HepG2 (cell line): ENCODE data around the gene RBBP8NL. TPM values are rescaled to one million over a fixed set of nuclear protein-coding genes. Genes with fewer than 3 reads are reported as not detected.

Source experiments
- EED ChIP-seq: sonication (generic); formaldehyde crosslinking; IDR thresholded peaks from 2 replicates; pipeline ENCODE4 v1.5.0; 2020; ENCODE audit warnings: mild to moderate bottlenecking, missing genetic modification reagents
- JDP2 ChIP-seq: sonication (generic); formaldehyde crosslinking; IDR thresholded peaks from 2 replicates; pipeline ENCODE4 v1.8.1; 2022; ENCODE audit warnings: missing genetic modification reagents, borderline replicate concordance
- JUN ChIP-seq: sonication (generic); formaldehyde crosslinking; IDR thresholded peaks from 2 replicates; pipeline ENCODE4 v1.4.0; 2020; ENCODE audit warnings: mild to moderate bottlenecking, missing genetic modification reagents
- KLF16 ChIP-seq, 2 experiments: sonication (generic) in 1 of 2; formaldehyde crosslinking in 1 of 2; IDR thresholded peaks; 2 replicates each; pipeline versions ENCODE4 v1.6.1 to v1.8.0; 2016 to 2023; ENCODE audit warnings: missing genetic modification reagents in 2 of 2, missing compliant biosample characterization in 1 of 2
- MEIS1 ChIP-seq: sonication (generic); formaldehyde crosslinking; IDR thresholded peaks from 2 replicates; pipeline ENCODE4 v1.9.0; 2021; ENCODE audit warnings: mild to moderate bottlenecking, missing genetic modification reagents, moderate library complexity, borderline replicate concordance
- NFKBIZ ChIP-seq: IDR thresholded peaks from 2 replicates; pipeline ENCODE4 v1.6.1; 2018; ENCODE audit warnings: missing genetic modification reagents, missing compliant biosample characterization
- PCBP2 ChIP-seq: fragments of 200-400 bp; formaldehyde crosslinking; optimal IDR thresholded peaks from 2 replicates; pipeline ENCODE3; 2018; ENCODE audit warnings: low read length, low read depth; ENCODE audit not compliant: poor library complexity, severe bottlenecking
- PRMT3 ChIP-seq: sonication (generic); formaldehyde crosslinking; IDR thresholded peaks from 2 replicates; pipeline ENCODE4 v1.8.1; 2022; ENCODE audit warnings: low read depth, mild to moderate bottlenecking, moderate library complexity, missing genetic modification reagents, borderline replicate concordance
- RFX3 ChIP-seq: IDR thresholded peaks from 2 replicates; pipeline ENCODE4 v1.6.1; 2016; ENCODE audit warnings: missing biosample characterization, missing genetic modification reagents
- ZFP90 ChIP-seq: sonication (generic); formaldehyde crosslinking; IDR thresholded peaks from 2 replicates; pipeline ENCODE4 v1.8.0; 2022; ENCODE audit warnings: missing genetic modification reagents, mild to moderate bottlenecking, inconsistent platforms, borderline replicate concordance
- ZIK1 ChIP-seq: sonication (generic); formaldehyde crosslinking; IDR thresholded peaks from 2 replicates; pipeline ENCODE4 v1.5.0; 2020; ENCODE audit warnings: mild to moderate bottlenecking, low read depth, missing genetic modification reagents, borderline replicate concordance
- ZNF407 ChIP-seq: sonication (generic); formaldehyde crosslinking; IDR thresholded peaks from one replicate; pipeline ENCODE4 v1.5.1; 2020; ENCODE audit warnings: mild to moderate bottlenecking, missing genetic modification reagents; ENCODE audit errors: not compliant biosample characterization
- ZNF484 ChIP-seq: sonication (generic); formaldehyde crosslinking; IDR thresholded peaks from 2 replicates; pipeline ENCODE4 v1.5.1; 2020; ENCODE audit warnings: mild to moderate bottlenecking, low read depth, missing genetic modification reagents, borderline replicate concordance
- ZNF503 ChIP-seq: sonication (generic); formaldehyde crosslinking; IDR thresholded peaks from 2 replicates; pipeline ENCODE4 v1.4.0; 2020; ENCODE audit warnings: missing genetic modification reagents
- ZNF691 ChIP-seq: sonication (generic); formaldehyde crosslinking; IDR thresholded peaks from 2 replicates; pipeline ENCODE4 v1.4.0; 2020; ENCODE audit warnings: missing genetic modification reagents, low read depth, mild to moderate bottlenecking, borderline replicate concordance
- polyA plus RNA-seq, 8 experiments: library from polyadenylated mRNA; depleted of rRNA in 3 of 8; stranded (reverse) in 7 of 8; unstranded in 1 of 8; fragments of >200 nt; fragmentation: Illumina TruSeq in 4 of 8; extraction: Trizol in 4 of 8; gene quantifications; 2 replicates each; pipeline versions ENCODE4 v1.2.1 to v1.2.3, GENCODE V29; 2011 to 2016; ENCODE audit warnings: low read depth in 4 of 8, missing spikeins in 1 of 8, mixed read lengths in 1 of 8; ENCODE audit not compliant: insufficient read depth in 1 of 8
- total RNA-seq, 5 experiments: library from RNA; depleted of rRNA; stranded (reverse); fragments of >200 nt; fragmentation: Illumina TruSeq; extraction: Trizol; gene quantifications; 2 replicates each; pipeline ENCODE4 v1.2.3, GENCODE V29; 2016; ENCODE audit warnings: low read depth in 1 of 5
- TF ChIP-seq, protein P1 (sequence below): sonication (generic); formaldehyde crosslinking; IDR thresholded peaks from 2 replicates; pipeline ENCODE4 v1.5.0; 2020; ENCODE audit warnings: missing genetic modification reagents

RBBP8NL gene
- total and polyA plus RNA-seq, 2 of the 13 experiments (the other 11 are each of a cell fraction or from before 2014, with no cell fraction given) = 0.69 to 0.86 TPM

DNA sequence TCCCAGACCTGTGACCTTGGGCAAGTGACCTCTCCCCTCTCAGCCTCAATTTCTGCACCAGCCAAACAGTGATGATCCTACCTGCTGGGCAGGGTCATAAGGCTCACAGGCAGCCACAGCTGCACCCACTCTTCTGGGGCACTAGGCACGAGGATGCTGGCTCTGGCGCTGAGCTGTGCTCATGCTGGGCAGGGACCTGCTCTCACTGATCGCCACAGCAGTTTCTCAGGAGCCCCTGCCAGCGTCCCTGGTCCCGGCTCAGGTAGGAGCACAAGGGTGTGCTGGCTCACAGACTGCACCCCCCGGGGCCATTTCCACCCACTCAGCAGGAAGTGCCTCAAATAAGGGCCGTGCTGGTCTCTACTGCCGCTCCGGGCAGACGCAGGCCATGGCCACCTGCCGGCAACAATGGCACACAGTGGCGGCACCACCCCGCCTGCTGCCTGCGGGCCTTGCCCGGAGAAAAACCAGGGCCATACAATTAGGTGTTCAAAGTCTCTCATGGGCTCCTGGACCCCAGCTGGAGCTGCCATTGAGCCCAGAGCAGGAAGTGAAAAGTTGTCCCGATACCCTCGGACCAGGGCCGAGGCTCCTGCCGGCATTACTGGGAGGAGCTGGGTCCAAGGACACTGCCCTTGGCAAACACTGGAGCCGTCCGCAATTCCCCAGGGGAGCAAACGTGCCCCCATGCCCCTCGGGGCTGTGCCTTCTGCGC is 15.7 kb downstream of the RBBP8NL start (continued):
- TF ChIP-seq EED (CRISPR knock-in tag) (peak; percentile 97; the same call in 1 of the 2 replicates), ZFP90 (CRISPR knock-in tag) (peak; percentile 33; the same call in 1 of the 2 replicates), ZNF691 (CRISPR knock-in tag) (no peak), MEIS1 (peak; percentile 62; the same call in 1 of the 2 replicates), ZIK1 (no peak), JUN (CRISPR knock-in tag) (no peak), ZNF407 (no peak), JDP2 (CRISPR knock-in tag) (no peak), KLF16 (CRISPR knock-in tag; IDR thresholded peaks at IDR 0.05) (peak in 1 of 2 experiments; percentile 47; a peak in 1 of 4 replicates), PRMT3 (CRISPR knock-in tag) (no peak), RFX3 (CRISPR knock-in tag) (no peak), PCBP2 (no peak), NFKBIZ (CRISPR knock-in tag) (0 out of 2 replicates have a peak, but pooled peaks have one; percentile 40), ZNF484 (CRISPR knock-in tag) (no peak), ZNF503 (CRISPR knock-in tag) (peak; percentile 66; the same call in 1 of the 2 replicates)
- TF ChIP-seq, protein P1, sequence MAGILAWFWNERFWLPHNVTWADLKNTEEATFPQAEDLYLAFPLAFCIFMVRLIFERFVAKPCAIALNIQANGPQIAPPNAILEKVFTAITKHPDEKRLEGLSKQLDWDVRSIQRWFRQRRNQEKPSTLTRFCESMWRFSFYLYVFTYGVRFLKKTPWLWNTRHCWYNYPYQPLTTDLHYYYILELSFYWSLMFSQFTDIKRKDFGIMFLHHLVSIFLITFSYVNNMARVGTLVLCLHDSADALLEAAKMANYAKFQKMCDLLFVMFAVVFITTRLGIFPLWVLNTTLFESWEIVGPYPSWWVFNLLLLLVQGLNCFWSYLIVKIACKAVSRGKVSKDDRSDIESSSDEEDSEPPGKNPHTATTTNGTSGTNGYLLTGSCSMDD = no peak
